ENCODE data around the gene PCBP3. TPM values are rescaled to one million over a fixed set of nuclear protein-coding genes. Genes with fewer than 3 reads are reported as not detected.

Gene PCBP3
- total RNA-seq, 1 donor from 2014 or later, result 14.0 TPM

DNA sequence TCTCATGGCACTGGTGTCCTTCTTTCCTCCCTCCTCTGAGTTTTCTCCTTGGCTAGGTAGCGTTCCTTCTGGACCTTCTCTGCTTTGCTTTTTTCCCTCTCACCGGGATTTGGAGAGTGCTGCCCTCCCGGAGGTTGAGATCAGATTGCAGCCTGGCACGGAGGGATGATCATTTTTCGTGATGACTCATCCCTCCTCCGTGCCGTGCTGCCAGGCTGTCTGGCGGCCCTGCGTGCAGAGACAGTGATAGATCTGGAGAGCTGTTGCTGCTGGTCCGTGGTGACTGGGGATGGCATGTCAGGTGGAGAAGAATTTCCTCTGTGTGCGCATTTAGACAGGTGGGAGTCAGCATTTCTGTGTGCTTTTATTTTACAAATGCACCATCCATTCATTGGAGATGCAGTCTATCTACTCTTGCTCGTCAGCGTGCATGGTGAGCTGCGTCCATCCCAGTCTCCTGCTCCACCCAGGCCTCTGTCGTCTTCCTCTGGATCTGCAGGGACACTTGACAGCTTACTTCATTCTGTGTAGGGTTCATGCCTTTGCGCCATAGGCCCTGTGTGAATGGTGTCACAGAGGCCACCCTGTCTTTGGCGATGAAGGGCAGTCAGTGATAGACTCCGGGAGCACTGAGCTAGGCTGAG is 104.4 kb downstream of the PCBP3 start:
- intact Hi-C loops (cut with micrococcal nuclease), result no loop called here

DNA sequence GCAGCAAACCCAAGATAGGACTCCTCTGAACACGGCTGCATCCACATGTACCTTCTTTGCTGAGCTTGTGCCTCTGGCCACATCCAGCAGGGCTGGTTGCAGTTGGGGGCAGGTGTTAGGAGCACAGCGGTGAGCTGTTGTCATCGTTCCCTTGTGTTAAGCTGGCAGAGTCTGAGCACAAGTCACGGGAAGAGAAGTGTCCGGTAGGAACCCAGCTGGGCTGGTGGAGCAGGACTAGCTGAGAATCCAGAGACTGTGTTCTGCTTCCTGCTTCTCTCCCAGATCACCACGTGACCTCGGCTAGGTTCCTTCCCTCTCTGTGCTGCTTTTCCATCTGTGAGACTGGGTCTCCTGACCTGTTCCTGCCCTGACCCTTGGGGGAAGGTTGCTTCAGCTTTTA is 105.1 kb downstream of the PCBP3 start:
- intact Hi-C loops (cut with micrococcal nuclease), result no loop called here

DNA sequence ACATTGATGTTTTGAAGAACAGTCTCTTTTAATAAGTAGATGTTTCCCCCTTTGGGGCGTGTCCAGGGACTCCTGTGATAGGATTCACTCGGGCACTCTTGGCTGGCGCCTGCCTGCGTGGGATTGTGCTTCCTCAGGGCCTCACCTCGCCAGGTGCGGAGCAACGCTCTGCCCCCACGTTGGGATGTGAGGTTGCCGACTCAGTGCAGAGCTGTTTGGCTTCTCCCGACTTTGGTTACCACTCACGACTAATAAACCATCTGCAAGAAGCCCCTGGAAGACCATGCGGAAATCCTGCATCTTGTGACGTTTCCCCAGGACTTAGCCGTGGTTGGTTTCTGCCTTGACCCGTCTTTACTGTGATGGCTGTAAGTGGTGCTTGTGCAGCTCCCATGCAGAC is 106.4 kb downstream of the PCBP3 start:
- intact Hi-C loops (cut with micrococcal nuclease), result no loop called here

DNA sequence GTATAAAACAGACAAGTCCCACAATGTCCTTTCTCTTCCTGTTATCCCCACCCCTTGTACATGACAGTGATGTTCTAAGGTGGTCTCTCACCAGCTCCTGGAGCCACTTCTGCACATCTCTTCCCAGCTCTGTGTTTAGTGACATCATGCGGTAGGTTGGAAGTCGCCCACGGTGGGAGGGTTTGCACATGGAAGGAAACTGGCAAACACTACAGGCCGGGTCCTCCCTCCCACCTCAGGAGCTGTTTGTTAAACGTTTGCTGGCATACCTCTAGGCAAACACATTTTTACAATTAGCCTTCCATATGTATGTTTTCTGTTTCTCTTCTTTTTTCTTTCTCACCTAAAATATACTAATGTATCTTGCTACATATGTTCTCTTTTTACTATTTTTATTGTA is 107.4 kb downstream of the PCBP3 start:
- intact Hi-C loops (cut with micrococcal nuclease), result no loop called here

DNA sequence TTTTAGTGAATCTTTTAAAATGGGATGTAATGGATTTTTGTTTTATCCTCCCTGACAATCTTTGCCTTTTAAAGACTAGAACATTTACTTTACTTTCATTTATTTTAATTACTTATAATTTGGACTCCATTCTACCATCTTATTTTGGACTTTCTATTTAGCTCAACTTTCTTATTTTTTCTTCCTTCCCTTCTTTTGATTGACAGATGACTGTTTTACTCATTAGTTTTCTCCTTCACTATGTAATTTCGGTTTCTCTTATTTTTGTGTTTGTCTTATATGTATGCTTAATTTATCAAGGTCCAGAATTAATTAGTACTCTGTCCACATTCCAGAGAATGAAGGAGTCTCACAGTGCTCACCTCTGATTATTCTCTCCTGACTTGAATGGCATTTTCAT is 109.9 kb downstream of the PCBP3 start:
- intact Hi-C loops (cut with micrococcal nuclease), result no loop called here

DNA sequence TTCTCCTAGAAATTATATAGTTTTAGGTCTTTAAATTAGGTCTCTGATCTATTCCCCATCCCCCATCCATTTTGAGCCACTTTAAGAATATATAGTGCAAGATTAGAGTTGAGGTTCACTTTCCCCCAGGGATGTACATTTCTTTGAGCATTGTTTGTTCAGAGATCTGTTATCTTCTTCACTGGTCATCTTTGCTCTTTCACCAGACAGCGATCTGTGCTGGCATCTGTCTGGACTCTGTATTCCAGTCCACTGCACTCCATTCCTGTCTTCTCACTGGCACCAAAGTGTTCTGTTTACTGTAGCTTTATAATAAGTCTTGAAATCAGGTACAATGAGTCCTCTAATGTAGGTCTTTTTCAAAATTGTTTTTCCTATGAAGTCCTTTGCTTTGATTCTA is 112.5 kb downstream of the PCBP3 start:
- intact Hi-C loops (cut with micrococcal nuclease), result no loop called here

DNA sequence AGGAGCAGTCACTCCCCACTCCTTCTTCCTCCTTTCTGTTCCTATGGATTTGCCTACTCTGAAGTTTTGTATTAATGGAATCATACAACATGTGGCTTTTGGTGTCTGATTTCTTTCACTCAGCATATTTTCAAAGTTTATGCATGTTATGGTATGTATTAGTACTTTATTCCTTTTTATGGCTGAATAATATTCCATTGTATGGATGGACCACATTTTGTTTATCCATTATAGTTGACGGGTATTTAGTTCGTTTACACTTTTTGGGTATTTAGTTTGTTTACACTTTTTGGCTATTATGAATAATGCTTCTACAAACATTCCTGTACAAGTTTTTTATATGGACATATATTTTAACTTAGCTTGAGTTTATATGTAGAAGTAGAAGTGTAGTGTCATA is 113.1 kb downstream of the PCBP3 start:
- intact Hi-C loops (cut with micrococcal nuclease), result no loop called here

DNA sequence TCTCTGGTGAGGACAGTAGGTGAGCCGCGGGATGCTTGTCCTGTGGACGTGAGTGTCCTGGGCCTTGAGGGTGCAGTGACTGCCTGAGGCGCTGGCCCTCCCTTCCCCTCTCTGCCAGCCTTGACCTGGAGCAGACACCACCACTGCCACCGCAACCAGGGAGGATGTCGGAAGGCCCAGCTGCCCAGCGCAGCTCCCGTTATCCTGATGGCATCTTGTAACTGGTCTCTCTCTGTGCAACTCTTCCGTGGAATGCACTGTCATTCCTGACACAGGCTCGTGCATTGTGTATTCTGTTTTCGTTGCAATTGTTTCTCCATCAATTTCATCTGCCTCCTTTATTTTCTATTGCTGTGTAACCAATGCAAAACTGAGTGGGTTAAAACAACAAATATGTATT is 118.2 kb downstream of the PCBP3 start:
- intact Hi-C loops (cut with micrococcal nuclease), result no loop called here

DNA sequence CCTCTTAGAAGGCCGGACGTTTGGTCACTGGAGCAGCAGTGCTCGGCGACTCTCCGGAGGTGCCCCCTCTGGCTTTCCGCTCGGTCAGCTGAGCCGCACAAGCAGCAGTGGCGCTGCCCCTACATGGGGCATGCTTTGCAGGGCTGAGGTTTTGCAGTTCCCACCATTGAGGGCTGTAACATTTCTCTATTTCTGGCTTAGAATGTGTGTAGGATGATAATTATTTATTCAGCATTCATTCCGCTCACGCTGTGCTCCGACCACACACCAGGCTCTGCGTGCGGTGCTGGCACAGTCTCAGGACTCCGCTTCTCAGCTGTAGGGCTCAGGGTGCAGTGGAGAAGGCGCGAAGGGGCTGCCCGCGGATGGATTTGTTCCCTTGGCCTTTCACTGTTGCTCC is 119.5 kb downstream of the PCBP3 start:
- intact Hi-C loops (cut with micrococcal nuclease), result no loop called here

DNA sequence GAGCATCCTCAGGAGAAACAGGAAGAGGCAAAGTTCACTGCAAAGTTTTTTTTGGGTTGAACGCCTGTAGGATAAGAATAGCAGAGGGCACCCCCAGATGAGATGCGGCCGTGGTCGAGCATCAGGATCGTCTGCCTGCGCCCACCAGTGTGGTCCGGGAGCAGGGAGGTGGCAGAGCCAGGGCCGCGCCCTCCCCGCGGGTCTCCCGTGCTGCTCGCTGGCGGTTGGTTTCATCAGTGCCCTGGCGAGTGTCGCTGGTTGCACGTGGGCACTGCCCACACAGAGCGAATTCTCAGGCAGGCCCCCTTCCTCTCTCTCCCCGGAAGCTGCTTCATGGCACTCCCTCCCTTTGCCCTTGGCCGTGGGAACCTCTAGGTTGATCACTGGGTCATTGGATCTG is 120.0 kb downstream of the PCBP3 start:
- intact Hi-C loops (cut with micrococcal nuclease), result no loop called here

DNA sequence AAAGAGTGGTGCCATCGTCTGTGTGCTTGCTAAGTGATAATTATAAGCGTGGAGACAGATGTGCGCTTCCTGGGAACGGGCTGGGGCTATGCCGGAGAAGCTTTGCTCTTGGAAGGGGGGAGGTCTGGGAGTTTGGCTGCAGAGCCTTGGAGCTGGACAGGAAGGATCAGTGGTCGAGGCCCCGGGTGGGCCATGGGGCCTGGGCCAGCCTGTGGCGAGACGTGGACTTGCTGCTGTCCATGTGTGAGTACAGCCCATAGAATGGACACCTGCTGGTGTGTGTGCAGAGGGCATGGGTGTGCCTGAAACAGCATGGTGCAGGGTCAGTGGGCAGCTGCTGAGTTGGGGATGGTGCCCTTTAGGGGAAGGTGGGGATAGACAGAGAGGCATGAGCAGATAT is 121.3 kb downstream of the PCBP3 start:
- intact Hi-C loops (cut with micrococcal nuclease), result loop anchor here (5.0 kb wide), 1 partner anchor 287 kb away; no protein-coding TSS in a partner anchor

DNA sequence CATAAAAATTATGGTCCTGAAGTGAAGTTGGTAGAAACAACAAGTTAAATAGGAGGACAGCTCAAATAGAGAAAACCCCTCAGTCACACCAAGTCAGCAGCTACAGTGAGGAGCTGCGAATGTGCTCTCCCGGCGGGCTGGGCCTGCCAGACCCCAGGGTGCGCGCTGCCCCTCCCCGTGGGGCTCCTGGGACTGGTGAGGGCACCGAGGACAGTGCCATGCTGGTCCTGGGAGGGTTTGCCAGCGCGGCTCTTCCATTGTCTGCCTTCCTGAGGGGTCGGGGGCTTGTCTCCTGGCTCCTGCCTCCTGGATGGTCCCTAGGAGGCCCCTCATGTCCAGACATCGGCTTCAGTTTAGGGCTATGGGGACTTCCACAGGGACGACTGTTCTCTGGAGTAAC is 121.8 kb downstream of the PCBP3 start:
- intact Hi-C loops (cut with micrococcal nuclease), result loop anchor here (5.0 kb wide), 1 partner anchor 288 kb away; no protein-coding TSS in a partner anchor

DNA sequence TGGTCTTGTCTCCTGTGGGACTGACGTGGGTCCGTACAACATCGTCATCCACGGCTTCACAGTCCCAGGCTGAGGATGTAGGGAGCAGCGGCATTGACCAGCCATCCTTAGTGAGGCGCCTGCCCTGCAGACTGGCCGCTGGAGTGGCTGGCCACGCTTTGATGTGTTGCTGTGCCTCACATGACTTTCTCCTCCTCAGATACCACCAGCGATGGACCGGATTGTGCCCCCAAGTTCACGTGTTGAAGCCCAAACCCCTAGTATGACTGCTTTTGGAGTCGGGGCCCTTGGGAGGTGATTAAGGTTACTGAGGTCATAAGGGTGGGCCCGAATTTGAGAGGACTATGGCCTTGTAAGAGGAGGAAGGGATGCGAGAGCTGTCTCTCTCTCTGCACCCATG is 122.5 kb downstream of the PCBP3 start:
- intact Hi-C loops (cut with micrococcal nuclease), result loop anchor here (2.0 to 5.0 kb wide), 3 partner anchors 121 to 289 kb away; no protein-coding TSS in a partner anchor

DNA sequence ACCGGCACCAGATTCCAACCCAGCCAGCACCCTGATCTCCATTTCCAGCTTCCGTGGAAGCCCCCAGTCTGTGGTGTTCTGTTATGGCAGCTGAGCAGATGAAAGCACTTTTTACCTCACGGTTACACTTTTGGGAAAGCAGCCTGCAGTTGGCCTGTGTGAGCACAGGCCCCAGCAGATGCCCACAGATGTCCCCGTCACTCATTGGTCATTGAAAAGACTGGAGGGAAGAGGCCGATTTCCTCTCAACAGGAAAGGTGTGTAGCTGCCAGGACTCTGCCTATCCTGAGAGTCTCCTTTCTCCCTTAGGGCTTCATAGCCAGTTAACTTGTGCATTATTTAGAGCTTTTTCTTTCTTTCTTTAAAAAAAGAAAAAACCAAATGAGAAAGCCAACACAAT is 123.0 kb downstream of the PCBP3 start:
- intact Hi-C loops (cut with micrococcal nuclease), result loop anchor here (2.0 to 5.0 kb wide), 3 partner anchors 122 to 289 kb away; no protein-coding TSS in a partner anchor

DNA sequence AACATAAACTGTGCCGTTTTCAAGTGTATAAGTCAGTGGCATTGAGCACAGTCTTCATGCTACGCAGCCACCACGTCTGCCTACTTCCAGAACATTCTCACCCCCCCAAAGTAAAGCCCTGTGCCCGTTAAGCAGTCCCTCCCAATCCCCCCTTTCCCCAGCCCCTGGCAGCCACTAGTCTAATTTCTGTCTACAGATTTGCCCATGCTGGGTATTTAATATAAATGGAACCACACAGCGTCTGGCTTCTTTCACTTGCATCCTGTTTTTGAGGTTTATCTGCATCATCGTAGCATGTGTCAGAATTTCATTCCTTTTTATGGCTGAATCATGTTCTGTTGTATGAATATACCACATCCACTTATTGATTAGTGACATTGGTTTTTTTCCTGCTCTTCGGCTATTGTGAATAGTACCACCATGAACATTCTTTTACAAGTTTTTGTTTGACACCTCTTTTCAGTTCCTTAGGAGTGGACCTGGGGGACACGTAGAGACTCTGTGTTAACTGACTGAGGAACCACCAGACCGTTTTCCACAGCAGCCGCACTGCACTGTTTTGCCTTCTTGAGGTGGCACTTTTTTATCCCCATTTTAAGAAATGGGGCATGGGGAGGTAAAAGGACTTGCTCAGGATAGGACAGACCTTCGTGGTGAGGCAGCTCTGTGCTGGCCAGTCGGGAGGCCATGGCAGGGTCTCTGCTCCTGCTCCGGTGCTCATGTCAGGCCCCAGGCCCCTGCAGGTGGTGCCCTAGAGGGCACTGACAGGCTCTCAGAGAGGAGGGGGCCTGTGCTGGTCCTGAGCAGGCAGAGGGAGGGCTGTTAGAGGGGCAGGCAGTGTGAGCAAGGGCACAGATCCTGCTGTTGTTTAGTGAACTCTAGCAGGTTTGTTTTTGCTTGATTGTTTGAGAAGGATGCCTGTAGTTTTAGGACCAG is 123.8 kb downstream of the PCBP3 start:
- intact Hi-C loops (cut with micrococcal nuclease), result loop anchor here (1.0 to 5.0 kb wide), 5 partner anchors 51 to 290 kb away; no protein-coding TSS in a partner anchor

DNA sequence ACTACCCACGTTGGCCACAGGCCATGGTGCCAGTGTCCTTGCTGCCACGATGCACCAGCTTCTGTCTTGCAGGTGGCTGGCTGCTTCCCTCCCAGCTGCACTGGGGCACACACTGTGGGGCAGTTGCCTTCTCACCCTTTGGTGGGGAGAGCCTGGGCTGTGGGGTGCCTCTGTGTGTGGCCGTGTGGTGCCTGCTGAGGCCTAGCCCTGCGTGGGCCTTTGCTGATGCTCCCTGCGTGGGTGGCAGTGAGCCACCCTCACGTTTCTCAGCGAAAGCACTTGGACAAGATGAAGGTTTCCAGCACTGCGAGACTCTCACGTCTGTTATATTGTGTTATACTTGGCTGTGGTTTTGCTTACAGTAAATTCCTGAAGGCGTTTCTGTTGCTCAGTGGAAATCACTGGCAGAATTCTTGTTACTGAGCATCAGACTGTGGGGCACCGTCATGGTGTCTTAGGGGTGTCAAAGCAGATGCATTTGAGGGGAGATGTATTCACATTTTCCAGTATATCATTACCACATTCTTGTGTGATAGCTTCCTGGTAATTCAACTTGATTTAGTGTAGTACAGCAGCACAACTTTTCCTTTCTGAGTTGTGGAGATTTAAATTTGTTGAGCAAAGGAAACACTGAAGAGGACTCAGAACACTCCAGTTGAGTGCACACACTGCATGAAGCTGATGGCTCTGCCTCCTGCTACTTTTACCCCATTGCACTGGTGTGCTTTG is 124.7 kb downstream of the PCBP3 start:
- intact Hi-C loops (cut with micrococcal nuclease), result loop anchor here (5.0 kb wide), 1 partner anchor 291 kb away; no protein-coding TSS in a partner anchor

DNA sequence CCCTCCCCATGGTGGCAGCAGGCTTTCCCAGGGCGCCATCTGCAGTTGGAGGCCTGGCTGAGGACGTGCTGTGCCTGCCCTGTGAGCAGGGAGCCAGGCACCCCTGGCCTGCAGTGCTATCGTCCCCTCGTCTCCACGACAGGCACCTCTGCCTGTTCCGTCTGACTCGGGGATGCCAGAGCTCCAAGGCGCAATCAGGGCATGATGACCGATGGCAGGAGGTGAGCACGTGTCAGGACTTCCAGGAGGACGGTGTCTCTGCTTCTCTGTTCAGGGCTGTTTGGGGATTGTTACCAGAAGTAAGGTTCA is 125.2 kb downstream of the PCBP3 start:
- intact Hi-C loops (cut with micrococcal nuclease), result loop anchor here (5.0 kb wide), 1 partner anchor 291 kb away; no protein-coding TSS in a partner anchor

DNA sequence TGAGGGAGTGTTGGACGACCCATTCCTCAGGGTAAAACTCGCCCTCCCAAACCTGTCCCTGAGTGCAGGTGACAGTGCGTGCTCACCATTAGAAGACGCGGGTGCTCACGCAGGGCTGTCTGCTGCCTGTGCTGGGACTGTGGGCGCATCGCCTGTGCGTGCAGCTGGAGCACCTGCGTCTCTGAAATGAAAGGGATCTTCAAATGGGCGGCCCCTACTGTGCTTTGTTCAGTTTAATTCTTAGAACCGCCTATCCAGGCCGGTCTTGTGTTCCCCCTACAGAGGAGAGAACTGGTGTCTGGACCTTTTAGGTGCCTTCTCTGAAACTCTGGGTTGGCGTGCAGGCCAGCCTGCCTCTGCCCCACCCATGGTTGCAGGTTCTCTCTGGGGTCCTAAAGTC is 125.8 kb downstream of the PCBP3 start:
- intact Hi-C loops (cut with micrococcal nuclease), result loop anchor here (5.0 kb wide), 1 partner anchor 292 kb away; no protein-coding TSS in a partner anchor

DNA sequence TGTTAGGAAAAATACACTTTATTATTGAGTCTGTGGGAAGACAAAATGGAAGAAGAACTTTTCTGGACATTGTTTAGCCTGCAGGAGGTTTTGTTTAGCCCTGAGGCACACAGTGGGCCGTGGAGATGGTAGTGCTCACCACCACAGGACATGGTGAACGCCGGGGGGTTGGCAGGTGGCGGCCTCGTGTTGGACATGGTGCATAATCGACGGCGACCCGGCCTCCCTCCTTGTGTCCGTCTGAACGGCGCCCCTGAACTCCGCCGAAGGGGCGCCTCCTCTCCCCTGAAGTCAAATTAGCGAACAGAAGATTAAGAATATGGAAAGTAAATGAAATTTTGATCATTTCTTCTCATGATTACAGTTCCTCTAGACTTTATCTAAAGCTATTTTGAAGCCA is 126.4 kb downstream of the PCBP3 start:
- intact Hi-C loops (cut with micrococcal nuclease), result loop anchor here (5.0 kb wide), 1 partner anchor 293 kb away; no protein-coding TSS in a partner anchor

DNA sequence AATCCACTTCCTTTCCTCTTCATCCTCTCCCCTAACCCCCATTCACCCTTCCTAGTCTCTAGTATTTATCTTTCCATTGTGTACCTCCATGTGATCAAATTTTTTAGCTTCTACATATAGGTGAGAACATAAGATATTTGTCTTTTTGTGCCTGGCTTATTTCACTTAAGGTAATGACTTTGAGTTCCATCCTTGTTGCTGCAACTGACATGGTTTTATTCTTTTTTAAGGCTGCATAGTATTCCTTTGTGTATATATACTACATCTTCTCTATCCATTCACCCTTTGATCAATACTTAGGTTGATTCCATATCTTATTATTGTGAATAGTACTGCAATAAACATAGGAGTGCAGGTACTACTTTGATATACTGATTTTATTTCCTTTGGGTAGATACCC is 128.7 kb downstream of the PCBP3 start:
- intact Hi-C loops (cut with micrococcal nuclease), result no loop called here

DNA sequence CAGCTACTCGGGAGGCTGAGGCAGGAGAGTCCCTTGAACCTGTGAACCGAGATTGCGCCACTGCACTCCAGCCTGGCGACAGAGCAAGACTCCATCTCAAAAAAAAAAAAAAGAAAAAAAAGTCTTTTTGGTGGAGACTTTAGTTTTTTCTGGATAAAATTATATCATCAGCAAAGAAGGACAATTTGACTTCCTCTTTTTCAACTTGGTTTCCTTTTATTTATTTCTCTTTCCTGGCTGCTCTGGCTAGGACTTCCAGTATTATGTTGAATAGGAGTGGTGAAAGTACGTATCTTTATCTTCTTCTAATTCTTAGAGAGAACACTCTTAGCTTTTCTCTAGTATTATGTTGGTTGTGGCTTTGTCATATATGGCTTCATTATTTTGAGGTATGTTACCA is 130.8 kb downstream of the PCBP3 start:
- intact Hi-C loops (cut with micrococcal nuclease), result no loop called here

DNA sequence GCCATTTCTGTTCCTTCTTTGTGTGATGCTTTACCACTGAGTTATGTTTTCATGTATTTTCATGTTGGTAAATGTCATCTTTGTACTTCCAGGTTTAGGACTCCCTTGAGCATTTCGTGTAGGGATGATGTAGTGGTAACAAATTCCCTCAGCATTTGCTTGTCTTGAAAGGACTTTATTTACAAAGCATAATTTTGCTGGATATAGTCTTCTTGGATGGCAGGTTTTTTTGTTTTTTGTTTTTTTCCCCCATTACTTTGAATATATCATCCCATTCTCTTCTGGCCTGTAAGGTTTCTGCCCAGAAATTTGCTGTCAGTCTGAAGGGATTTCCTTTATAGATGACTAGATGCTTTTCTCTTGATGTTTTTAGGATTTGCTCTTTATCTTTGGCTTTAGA is 133.4 kb downstream of the PCBP3 start:
- intact Hi-C loops (cut with micrococcal nuclease), result no loop called here

Data from T-helper 1 cell treated with Interleukin-12 subunit alpha and Interleukin-12 subunit beta and Interleukin-4 antibody, amounts not matched to agents 30 ng/mL and 1 ng/mL, for 36 hours (primary cell).